RPMI7951 (cell line): ENCODE data around the gene WBP1. TPM values are rescaled to one million over a fixed set of nuclear protein-coding genes. Genes with fewer than 3 reads are reported as not detected.
A peak's percentile ranks its signal among the peaks of the same experiment; 100 is the strongest.
"Not testable (repeated sequence)": the region's sequence is repeated elsewhere in the genome, so short reads cannot be mapped to it uniquely, and the experiment has no call there.

ENCODE experiments used
- DNase-seq: peaks from one replicate; pipeline ENCODE4 v3.0.0-alpha.2; 2012; ENCODE audit warnings: low read depth
- total RNA-seq: library from RNA; depleted of rRNA; stranded (reverse); fragments of >200 nt; shearing (Covaris generic); gene quantifications from 2 replicates; pipeline ENCODE4 v1.2.3, GENCODE V29; 2014

WBP1 gene
- total RNA-seq, 1 experiment from 2014 or later = 70.5 TPM

GRCh38 chr2:74454654-74455511 is 3.4 kb upstream of the WBP1 start, which contains the start of gene INO80B:
Gene INO80B (plus strand): TSS chr2:74455087. CDS start chr2:74455117, 30 bp downstream.
- peak; percentile 98 for DNase-seq

GRCh38 chr2:74457129-74457548 is 1.1 kb upstream of the WBP1 start:
- DNase-seq = peak; percentile 59

- no peak for DNase-seq
Measured at GRCh38 chr2:74457549-74458131, 598 bp upstream of the WBP1 start.

- no peak for DNase-seq
Measured at GRCh38 chr2:74458938-74459363, 713 bp downstream of the WBP1 start.

GRCh38 chr2:74459503-74460118 is 1.4 kb downstream of the WBP1 start:
- DNase-seq = not testable (repeated sequence)

GRCh38 chr2:74460187-74460586 is 1.9 kb downstream of the WBP1 start:
- DNase-seq = not testable (repeated sequence)

- DNase-seq = no peak
Measured at GRCh38 chr2:74461187-74462053, 3.2 kb downstream of the WBP1 start.

- no peak for DNase-seq
Measured at GRCh38 chr2:74462054-74462785, 4.0 kb downstream of the WBP1 start.

GRCh38 chr2:74462786-74463105 is 4.5 kb downstream of the WBP1 start:
- DNase-seq = no peak

- DNase-seq = no peak
Measured at GRCh38 chr2:74464406-74464805, 6.2 kb downstream of the WBP1 start.

GRCh38 chr2:74470742-74471141 is 12.5 kb downstream of the WBP1 start:
- DNase-seq = not testable (repeated sequence)

- DNase-seq = no peak
Measured at GRCh38 chr2:74471332-74472065, 13.3 kb downstream of the WBP1 start.

GRCh38 chr2:74472086-74472944 is 14.1 kb downstream of the WBP1 start, which contains the start of gene MRPL53:
Gene MRPL53 (minus strand): TSS chr2:74472680. CDS start chr2:74472660, 20 bp downstream.
- peak; percentile 96 for DNase-seq

- no peak for DNase-seq
Measured at GRCh38 chr2:74472945-74473258, 14.7 kb downstream of the WBP1 start.

- DNase-seq = no peak
Measured at GRCh38 chr2:74474481-74474880, 16.2 kb downstream of the WBP1 start.

GRCh38 chr2:74474899-74475298 is 16.7 kb downstream of the WBP1 start:
- no peak for DNase-seq

- DNase-seq = no peak
Measured at GRCh38 chr2:74481431-74481830, 23.2 kb downstream of the WBP1 start.

GRCh38 chr2:74481961-74482800 is 23.9 kb downstream of the WBP1 start:
- DNase-seq = no peak
